ENCODE data around the gene KRTAP5-10.

DNA sequence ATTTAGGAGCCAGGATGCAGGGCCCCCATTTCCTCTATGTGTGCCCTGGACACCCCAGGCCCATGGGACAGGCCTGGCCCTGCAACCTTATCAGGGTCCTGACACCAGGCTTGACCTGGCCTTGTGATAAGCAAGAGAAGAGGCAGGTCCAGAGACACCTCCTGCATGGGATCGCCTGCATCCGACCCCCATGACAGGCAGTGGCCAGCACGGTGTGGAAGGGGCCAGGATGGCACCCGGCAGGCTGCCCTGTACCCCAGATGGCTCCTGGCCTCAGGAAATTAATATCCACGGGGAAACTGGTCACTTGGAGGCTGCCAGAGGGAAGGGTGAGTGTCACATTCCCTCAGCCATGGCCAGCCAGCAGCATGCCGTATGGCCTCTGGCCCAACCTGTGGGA, 10.4 kb upstream of the KRTAP5-10 start:
- TF ChIP-seq EZH2phosphoT487 (IDR thresholded peaks at IDR 0.05; ENCODE audit: insufficient read depth, low read depth) (no peak), EZH2 (IDR thresholded peaks at IDR 0.05; ENCODE audit: insufficient read depth, poor library complexity, severe bottlenecking) (no peak)
